ENCODE results near the gene E2F6. TPM values are rescaled to one million over a fixed set of nuclear protein-coding genes. Genes with fewer than 3 reads are reported as not detected.

The E2F6 gene
- total RNA-seq, 1 donor from 2014 or later, result 22.1 TPM

DNA sequence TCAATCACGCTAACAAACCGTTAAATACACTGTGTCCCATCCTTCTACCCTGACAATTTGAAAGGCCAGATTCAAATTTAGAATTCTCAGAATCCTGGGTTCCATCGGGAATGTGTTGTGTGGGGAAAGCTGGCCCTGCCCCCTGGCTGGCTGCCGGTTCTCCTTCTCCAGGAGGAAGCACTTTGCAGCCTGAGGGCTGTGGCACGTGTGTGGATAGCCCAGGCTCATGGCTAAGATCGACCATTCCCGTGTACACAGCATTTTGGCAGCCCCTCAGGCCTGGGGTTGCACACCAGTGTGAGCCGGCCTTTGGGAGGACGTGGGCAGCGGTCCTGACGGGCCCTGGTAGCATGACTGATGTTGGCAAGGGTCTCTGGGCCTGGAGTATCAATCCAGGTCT, 70.6 kb downstream of the E2F6 start:
- no peak for FAIRE-seq
- Mint-ChIP-seq H3K27ac (ENCODE audit: unreplicated experiment) (no peak overlapping the region), H3K9me3 (ENCODE audit: unreplicated experiment) (peaks cover 7% of the 10 kb centered on the region), H3K4me1 (ENCODE audit: low read depth, unreplicated experiment) (peaks cover 25% of the 10 kb centered on the region), H3K4me3 (ENCODE audit: unreplicated experiment) (peak overlapping the region; percentile 45), H3K36me3 (ENCODE audit: low read depth, unreplicated experiment) (peaks cover 3% of the 10 kb centered on the region), H3K27me3 (ENCODE audit: low read depth, unreplicated experiment) (peaks cover 18% of the 10 kb centered on the region)
- Histone ChIP-seq H3K27me3 (ENCODE audit: insufficient read depth, low read length) (no peaks in the 10 kb centered on the region), H2AFZ (ENCODE audit: low read depth, low read length) (no peak overlapping the region), H3K27ac (ENCODE audit: low read depth, low read length) (no peak overlapping the region), H3K4me1 (ENCODE audit: insufficient read depth, low read length) (peaks cover 19% of the 10 kb centered on the region), H3K9ac (ENCODE audit: low read length) (no peak overlapping the region), H3K79me2 (ENCODE audit: insufficient read depth, low read length) (no peaks in the 10 kb centered on the region), H3K36me3 (ENCODE audit: insufficient read depth, low read length) (no peaks in the 10 kb centered on the region), H3K4me3 (ENCODE audit: insufficient read depth, low read depth, low read length) (no peak overlapping the region), H3K9me3 (ENCODE audit: insufficient read depth, low read depth, low read length) (no peaks in the 10 kb centered on the region), H3K4me2 (ENCODE audit: low read length) (no peak overlapping the region), H4K20me1 (ENCODE audit: insufficient read depth, low read length) (no peaks in the 10 kb centered on the region)
- TF ChIP-seq CTCF (IDR thresholded peaks at IDR 0.05; ENCODE audit: insufficient read depth, low read depth, low read length) (no peak), EZH2 (IDR thresholded peaks at IDR 0.05; ENCODE audit: insufficient read depth, low read length) (no peak)
- no peak for DNase-seq (ENCODE audit: low read depth)

Other genes starting within 250 kb of the E2F6 start
- gene ROCK2, start 121.5 kb downstream of the E2F6 start, total RNA-seq, result 39.4 and 45.1 TPM in 2 replicates
- gene GREB1, start 67.9 kb upstream of the E2F6 start, total RNA-seq, result 9.3 and 14.5 TPM in 2 replicates
- gene NTSR2, start 204.0 kb upstream of the E2F6 start, total RNA-seq, result not detected in 2 replicates

Measured in astrocyte (in vitro differentiated cells and primary cell).